Stimulated activated CD4-positive, alpha-beta T cell treated with anti-CD3 and anti-CD28 coated beads, Interleukin-2, amount 100 ng/mL, for 24 hours (primary cell): ENCODE results near the gene TBC1D2B.
A peak's percentile ranks its signal among the peaks of the same experiment; 100 is the strongest.

ENCODE experiments used
- DNase-seq, 2 donors: peaks; one replicate each; pipeline ENCODE4 v3.0.0-alpha.2; 2020

TBC1D2B gene

DNA sequence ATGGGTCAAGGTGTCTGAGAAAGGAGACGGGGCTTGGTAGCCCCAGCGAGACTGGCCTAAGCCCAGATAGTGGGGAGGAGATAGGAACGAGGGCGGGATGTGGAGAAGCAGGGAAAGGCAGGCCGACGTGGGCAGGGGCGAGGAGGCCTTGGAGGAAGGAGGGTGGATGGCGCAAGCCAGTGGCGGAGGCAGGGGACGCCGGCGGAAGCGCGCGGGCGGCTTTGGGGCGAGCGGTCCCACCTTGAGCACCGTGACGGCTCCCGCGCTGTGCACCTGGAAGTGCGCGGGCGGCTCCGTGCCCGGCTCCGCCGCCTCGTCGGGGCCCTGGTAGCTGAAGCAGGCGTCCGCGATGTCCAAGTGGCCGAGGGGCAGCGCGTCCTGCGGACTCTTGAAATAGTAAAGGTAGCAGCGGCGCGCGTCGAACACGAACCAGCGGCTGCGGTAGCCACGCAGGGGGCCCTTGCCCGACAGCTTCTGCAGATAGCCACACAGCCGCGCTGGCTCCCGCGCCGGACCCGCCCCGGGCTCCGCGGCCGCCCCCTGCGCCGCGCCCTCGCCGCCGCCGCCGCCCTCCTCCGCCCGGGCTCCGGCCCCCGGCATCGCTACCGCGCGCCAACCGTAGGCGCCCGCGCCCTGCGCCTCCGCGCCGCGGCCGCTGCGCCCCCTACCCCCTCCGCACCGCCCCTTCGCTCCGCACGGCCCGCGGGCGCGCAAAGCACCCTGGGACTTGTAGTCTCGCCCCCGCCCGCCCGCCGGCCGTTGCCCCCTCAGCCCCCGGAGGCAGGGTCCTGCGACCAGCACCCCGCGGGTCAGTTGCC is at the start of gene TBC1D2B:
TSS of gene TBC1D2B (minus strand) at position 659 of the 818 bp plus-strand sequence. CDS start at position 600, 59 bp downstream.
- DNase-seq: peak; percentile 76 to 80

DNA sequence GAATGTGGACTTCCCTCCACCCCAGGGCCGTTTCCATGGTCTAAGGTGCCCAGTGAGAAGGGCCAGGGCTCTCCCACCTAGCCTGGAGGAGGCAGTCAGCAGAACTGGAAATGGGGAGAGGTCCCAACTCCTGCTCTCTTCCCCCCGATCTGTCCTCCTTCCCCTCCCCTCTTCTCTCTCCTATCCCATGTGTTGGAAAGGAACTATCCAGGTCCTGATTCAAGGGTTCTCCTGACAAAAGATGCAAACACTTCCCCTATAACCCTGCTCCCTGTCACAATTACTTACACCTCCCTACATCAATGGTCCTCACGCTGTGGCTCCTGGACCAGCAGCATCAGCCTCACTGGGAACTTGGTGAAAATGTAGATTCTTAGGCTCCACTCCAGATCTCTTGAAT is 47.8 kb upstream of the TBC1D2B start:
- no peak for DNase-seq

DNA sequence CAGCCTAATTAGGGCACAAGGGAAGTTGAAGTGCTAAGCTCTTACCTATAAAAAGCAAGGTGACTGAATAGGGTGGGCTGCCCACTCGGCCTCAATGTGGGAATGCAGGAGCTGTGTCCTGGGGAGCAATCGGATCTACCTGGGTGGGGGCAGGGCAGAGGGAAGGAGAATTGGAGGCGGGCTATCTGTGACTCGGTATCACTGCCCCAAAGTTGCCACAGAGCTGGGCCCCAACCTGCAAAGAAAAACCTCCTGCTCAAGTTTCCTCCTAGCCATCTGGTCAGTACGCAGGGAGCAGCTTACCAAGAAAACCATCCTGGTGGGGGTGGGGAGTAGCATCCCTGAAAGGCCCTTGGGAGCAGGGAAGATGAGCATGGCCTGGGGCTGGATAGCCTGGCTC is 43.0 kb upstream of the TBC1D2B start:
- no peak for DNase-seq

- no peak for DNase-seq
These were observed 35.0 kb upstream of the TBC1D2B start for GRCh38 chr15:78112551-78112950.

GRCh38 chr15:78111788-78112187 is 34.3 kb upstream of the TBC1D2B start:
- no peak for DNase-seq

GRCh38 chr15:78110916-78111475 is 33.5 kb upstream of the TBC1D2B start:
- DNase-seq: no peak

- no peak for DNase-seq
These were observed 32.6 kb upstream of the TBC1D2B start for GRCh38 chr15:78110096-78110495.

- DNase-seq: no peak
These were observed 31.6 kb upstream of the TBC1D2B start for GRCh38 chr15:78109156-78109555.

- DNase-seq: peak; percentile 83 to 84
These were observed 31.0 kb upstream of the TBC1D2B start for GRCh38 chr15:78108300-78109084.

GRCh38 chr15:78107471-78107870 is 30.0 kb upstream of the TBC1D2B start:
- no peak for DNase-seq

DNA sequence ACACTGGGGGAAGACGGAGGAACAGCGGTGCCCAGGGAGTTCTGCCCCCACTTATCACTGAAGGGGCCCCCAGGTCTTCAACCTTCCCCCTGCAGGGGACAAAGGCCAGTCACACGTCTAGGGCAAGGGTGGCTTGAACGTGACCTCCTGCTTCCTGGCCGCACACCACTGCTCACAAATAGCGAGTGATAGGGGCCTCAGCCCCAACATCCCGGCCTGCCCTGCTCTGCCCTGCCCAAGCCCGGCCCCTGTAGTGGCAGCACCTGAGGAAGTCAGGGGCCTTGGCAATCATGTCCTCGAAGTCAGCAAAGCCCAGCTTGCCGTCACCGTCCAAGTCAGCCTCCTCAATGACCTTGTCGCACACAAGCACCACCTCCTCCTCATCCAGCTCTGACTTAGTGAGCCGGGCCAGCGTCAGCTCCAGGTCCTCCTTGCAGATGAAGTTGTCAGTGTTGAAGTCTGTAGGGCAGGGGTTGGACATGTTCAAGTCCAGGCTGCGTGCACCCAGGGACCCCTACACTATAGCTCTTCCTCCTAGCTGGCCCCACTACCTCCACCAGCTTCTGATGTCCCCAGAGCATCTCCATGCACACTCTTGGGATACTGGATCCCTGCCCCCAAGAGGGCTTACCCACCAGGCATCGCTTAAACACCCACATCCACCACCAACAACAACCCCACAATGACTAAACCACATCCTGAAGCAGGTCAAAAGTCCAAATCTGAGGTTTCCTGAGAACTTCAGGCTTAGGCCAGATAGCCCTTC is 28.1 kb upstream of the TBC1D2B start:
- no peak for DNase-seq

GRCh38 chr15:78104566-78105475 is 27.3 kb upstream of the TBC1D2B start:
- DNase-seq: no peak

GRCh38 chr15:78104119-78104479 is 26.6 kb upstream of the TBC1D2B start:
- DNase-seq: no peak

GRCh38 chr15:78103406-78104118 is 26.1 kb upstream of the TBC1D2B start:
- peak; percentile 58 for DNase-seq

GRCh38 chr15:78102741-78103140 is 25.2 kb upstream of the TBC1D2B start:
- DNase-seq: no peak

- DNase-seq: no peak
These were observed 24.7 kb upstream of the TBC1D2B start for GRCh38 chr15:78102211-78102610.

- DNase-seq: no peak
These were observed 24.1 kb upstream of the TBC1D2B start for GRCh38 chr15:78101423-78102105.

DNA sequence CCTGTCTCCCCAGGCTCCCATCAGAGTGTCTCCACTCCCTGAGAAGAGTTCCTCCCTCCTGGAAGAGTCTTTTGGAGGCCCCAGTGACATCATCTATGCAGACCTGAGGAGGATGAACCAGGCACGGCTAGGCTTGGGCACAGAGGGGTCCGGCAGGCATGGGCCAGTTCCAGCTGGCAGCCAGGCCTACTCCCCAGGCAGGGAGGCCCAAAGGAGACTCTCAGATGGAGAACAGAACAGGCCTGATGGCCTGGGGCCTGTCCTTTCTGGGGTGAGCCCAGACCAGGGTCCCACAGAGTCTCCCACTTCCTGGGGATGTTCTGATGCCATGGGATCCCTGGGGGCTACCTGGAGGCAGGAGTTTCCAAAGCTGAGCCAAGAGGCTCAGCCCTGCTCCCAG is 23.4 kb upstream of the TBC1D2B start:
- DNase-seq: no peak

GRCh38 chr15:78098131-78098755 is 20.7 kb upstream of the TBC1D2B start:
- DNase-seq: no peak

DNA sequence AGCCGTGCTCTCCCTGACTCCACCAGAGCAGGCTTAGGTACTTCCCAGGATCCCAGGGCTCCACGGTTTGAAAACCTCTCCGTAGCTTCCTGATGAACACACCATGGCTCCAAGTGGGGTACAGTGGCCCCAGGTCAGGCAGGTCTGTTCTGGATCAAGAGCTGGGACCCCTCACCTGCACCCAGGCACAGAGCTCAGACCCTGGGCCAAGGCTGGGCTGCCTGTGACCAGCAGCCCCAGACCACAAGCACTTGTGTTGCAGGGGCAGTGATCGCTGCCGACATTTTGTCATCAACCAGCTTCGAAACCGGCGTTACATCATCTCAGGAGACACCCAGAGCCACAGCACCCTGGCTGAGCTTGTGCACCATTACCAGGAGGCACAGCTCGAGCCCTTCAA is 20.2 kb upstream of the TBC1D2B start:
- DNase-seq: no peak
